CD14-positive monocyte (primary cell): ENCODE results near the gene KRT85. TPM values are rescaled to one million over a fixed set of nuclear protein-coding genes. Genes with fewer than 3 reads are reported as not detected.

Experiments
- DNase-seq, 3 donors: peaks; one replicate each; pipeline ENCODE4 v3.0.0-alpha.2; 2011 to 2022
- H2AFZ ChIP-seq: 2 replicates; pipeline ENCODE4 v1.6.0; 2012; ENCODE audit warnings: mild to moderate bottlenecking, low read depth, low read length, inconsistent platforms; ENCODE audit not compliant: insufficient read depth, poor library complexity, severe bottlenecking
- H3K27ac ChIP-seq, 2 donors: 1 replicate in 1 of 2; 2 replicates in 1 of 2; pipeline ENCODE4 v1.5.1; 2012 to 2013; ENCODE audit warnings: low read length in 2 of 2, control low read depth in 1 of 2, inconsistent platforms in 1 of 2, low read depth in 1 of 2, mild to moderate bottlenecking in 1 of 2
- H3K27me3 ChIP-seq, 2 donors: one replicate each; pipeline versions ENCODE4 v1.6.0 to v1.6.1; 2011 to 2013; ENCODE audit warnings: low read length in 2 of 2; ENCODE audit not compliant: control insufficient read depth in 2 of 2, insufficient read depth in 2 of 2
- H3K36me3 ChIP-seq, 2 donors: replicated peaks in 1 of 2; 1 replicate in 1 of 2; 2 replicates in 1 of 2; pipeline versions ENCODE4 v1.5.1 to v1.6.1; 2012 to 2013; ENCODE audit warnings: low read length in 2 of 2, control low read depth in 1 of 2, inconsistent platforms in 1 of 2, mild to moderate bottlenecking in 1 of 2; ENCODE audit not compliant: insufficient read depth in 2 of 2, control insufficient read depth in 1 of 2
- H3K4me1 ChIP-seq, 2 donors: 1 replicate in 1 of 2; 2 replicates in 1 of 2; pipeline versions ENCODE4 v1.5.1 to v1.6.1; 2012 to 2013; ENCODE audit warnings: low read length in 2 of 2, control low read depth in 1 of 2, inconsistent platforms in 1 of 2, mild to moderate bottlenecking in 1 of 2, moderate library complexity in 1 of 2; ENCODE audit not compliant: insufficient read depth in 2 of 2, control insufficient read depth in 1 of 2
- H3K4me2 ChIP-seq: replicated peaks from 2 replicates; pipeline ENCODE3; 2012; ENCODE audit warnings: low read length, moderate library complexity, mild to moderate bottlenecking; ENCODE audit not compliant: poor library complexity, severe bottlenecking; ENCODE audit errors: extremely low read depth
- H3K4me3 ChIP-seq, 3 experiments: fragments of 200-600 bp in 1 of 3; sonication (generic) in 1 of 3; replicated peaks in 1 of 3; 1 replicate in 2 of 3; 2 replicates in 1 of 3; pipeline ENCODE4 v1.5.1; 2011 to 2013; ENCODE audit warnings: low read length in 3 of 3, mild to moderate bottlenecking in 3 of 3, control low read depth in 2 of 3, low read depth in 2 of 3, inconsistent platforms in 1 of 3, moderate library complexity in 1 of 3
- H3K79me2 ChIP-seq: 2 replicates; pipeline ENCODE4 v1.6.0; 2012; ENCODE audit warnings: mild to moderate bottlenecking, control low read depth, inconsistent platforms, low read length, moderate library complexity; ENCODE audit not compliant: insufficient read depth
- H3K9ac ChIP-seq: 2 replicates; pipeline ENCODE4 v1.6.0; 2017; ENCODE audit warnings: low read length, mild to moderate bottlenecking; ENCODE audit not compliant: insufficient read depth, poor library complexity, severe bottlenecking
- H3K9me3 ChIP-seq, 2 donors: replicated peaks in 1 of 2; 1 replicate in 1 of 2; 2 replicates in 1 of 2; pipeline versions ENCODE4 v1.5.1 to v1.6.1; 2012 to 2013; ENCODE audit warnings: low read length in 2 of 2, control low read depth in 1 of 2; ENCODE audit not compliant: control insufficient read depth in 1 of 2, insufficient read depth in 1 of 2
- H4K20me1 ChIP-seq: 2 replicates; pipeline ENCODE4 v1.6.0; 2012; ENCODE audit warnings: mild to moderate bottlenecking, low read length, control low read depth, moderate library complexity; ENCODE audit not compliant: insufficient read depth
- H3K27ac Mint-ChIP-seq, 7 donors: one replicate each; pipeline ENCODE4 v1.8.0; 2020; ENCODE audit warnings: mild to moderate bottlenecking in 7 of 7, mixed read lengths in 7 of 7, moderate library complexity in 6 of 7, inconsistent platforms in 2 of 7
- H3K27me3 Mint-ChIP-seq, 3 donors: one replicate each; pipeline ENCODE4 v1.8.0; 2021 to 2022; ENCODE audit warnings: low read depth in 3 of 3, mild to moderate bottlenecking in 3 of 3, mixed read lengths in 3 of 3, moderate library complexity in 3 of 3, inconsistent platforms in 1 of 3
- H3K36me3 Mint-ChIP-seq, 2 donors: one replicate each; pipeline ENCODE4 v1.8.0; 2020; ENCODE audit warnings: mixed read lengths in 2 of 2, inconsistent platforms in 1 of 2, mild to moderate bottlenecking in 1 of 2
- H3K4me1 Mint-ChIP-seq: one replicate; pipeline ENCODE4 v1.8.0; 2020; ENCODE audit warnings: mild to moderate bottlenecking, mixed read lengths
- H3K4me3 Mint-ChIP-seq, 2 donors: one replicate each; pipeline ENCODE4 v1.8.0; 2020; ENCODE audit warnings: mild to moderate bottlenecking in 2 of 2, mixed read lengths in 2 of 2, moderate library complexity in 1 of 2
- H3K9me3 Mint-ChIP-seq, 7 donors: one replicate each; pipeline ENCODE4 v1.8.0; 2020 to 2022; ENCODE audit warnings: mixed read lengths in 7 of 7, mild to moderate bottlenecking in 6 of 7, moderate library complexity in 6 of 7, inconsistent platforms in 2 of 7
- WGBS: methylation state at CpG from one replicate; pipeline ENCODE4 v1.1.5; 2013; ENCODE audit warnings: missing lambda C conversion rate; ENCODE audit not compliant: insufficient coverage; 5-methylcytosine and 5-hydroxymethylcytosine counted together
- intact Hi-C, 2 donors: fragments of 100-400 bp; cut with micrococcal nuclease; formaldehyde crosslinking; loops; one replicate each; pipeline versions ENCODE4 v1.15.0 to v1.15.1; 2023
- polyA plus RNA-seq, 3 donors: library from polyadenylated mRNA; depleted of rRNA in 1 of 3; unstranded in 2 of 3; stranded (reverse) in 1 of 3; fragments of 300-500 nt in 2 of 3; fragments of >200 nt in 1 of 3; fragmentation: Illumina TruSeq in 2 of 3; gene quantifications; 1 replicate in 2 of 3; 2 replicates in 1 of 3; pipeline ENCODE4 v1.2.3, GENCODE V29; 2012 to 2021
- TF ChIP-seq, protein P1 (sequence below): fragments of 200-600 bp; IDR thresholded peaks from one replicate; pipeline ENCODE4 v1.8.0; 2022; ENCODE audit warnings: antibody characterized with exemption, mild to moderate bottlenecking

Gene KRT85
- polyA plus RNA-seq, 3 donors = not detected

- peaks cover 6 to 9% of the 10 kb centered on the region in 2 donors for H3K4me1 ChIP-seq
- peaks cover 9% of the 10 kb centered on the region for H3K4me1 Mint-ChIP-seq
- peaks cover 35 to 56% of the 10 kb centered on the region in 2 donors for H3K27me3 ChIP-seq
- TF ChIP-seq, protein P1, sequence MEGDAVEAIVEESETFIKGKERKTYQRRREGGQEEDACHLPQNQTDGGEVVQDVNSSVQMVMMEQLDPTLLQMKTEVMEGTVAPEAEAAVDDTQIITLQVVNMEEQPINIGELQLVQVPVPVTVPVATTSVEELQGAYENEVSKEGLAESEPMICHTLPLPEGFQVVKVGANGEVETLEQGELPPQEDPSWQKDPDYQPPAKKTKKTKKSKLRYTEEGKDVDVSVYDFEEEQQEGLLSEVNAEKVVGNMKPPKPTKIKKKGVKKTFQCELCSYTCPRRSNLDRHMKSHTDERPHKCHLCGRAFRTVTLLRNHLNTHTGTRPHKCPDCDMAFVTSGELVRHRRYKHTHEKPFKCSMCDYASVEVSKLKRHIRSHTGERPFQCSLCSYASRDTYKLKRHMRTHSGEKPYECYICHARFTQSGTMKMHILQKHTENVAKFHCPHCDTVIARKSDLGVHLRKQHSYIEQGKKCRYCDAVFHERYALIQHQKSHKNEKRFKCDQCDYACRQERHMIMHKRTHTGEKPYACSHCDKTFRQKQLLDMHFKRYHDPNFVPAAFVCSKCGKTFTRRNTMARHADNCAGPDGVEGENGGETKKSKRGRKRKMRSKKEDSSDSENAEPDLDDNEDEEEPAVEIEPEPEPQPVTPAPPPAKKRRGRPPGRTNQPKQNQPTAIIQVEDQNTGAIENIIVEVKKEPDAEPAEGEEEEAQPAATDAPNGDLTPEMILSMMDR = no peak
- intact Hi-C loops = no loop called here
- no peak overlapping the region for H3K9ac ChIP-seq
- no peak overlapping the region for H3K4me3 ChIP-seq
- no peaks in the 10 kb centered on the region for H3K36me3 ChIP-seq
- H3K79me2 ChIP-seq = no peaks in the 10 kb centered on the region
- 88% methylated on average over 2 of the region's 4 CpGs for WGBS
- H3K4me3 Mint-ChIP-seq = no peak overlapping the region
- no peak overlapping the region for H3K27ac Mint-ChIP-seq
- H3K9me3 Mint-ChIP-seq = peaks cover 0 to 4% (median 0%) of the 10 kb centered on the region in 7 donors
- peaks cover 0 to 5% of the 10 kb centered on the region in 2 donors for H3K9me3 ChIP-seq
- H3K27me3 Mint-ChIP-seq = peaks cover 54 to 66% (median 59%) of the 10 kb centered on the region in 3 donors
- H3K36me3 Mint-ChIP-seq = no peaks in the 10 kb centered on the region
- H3K27ac ChIP-seq = no peak overlapping the region
- no peak overlapping the region for H2AFZ ChIP-seq
- DNase-seq = no peak
- no peaks in the 10 kb centered on the region for H4K20me1 ChIP-seq
- H3K4me2 ChIP-seq = no peak overlapping the region
Observed at GRCh38 chr12:52312086-52312485, 55.2 kb downstream of the KRT85 start.

DNA sequence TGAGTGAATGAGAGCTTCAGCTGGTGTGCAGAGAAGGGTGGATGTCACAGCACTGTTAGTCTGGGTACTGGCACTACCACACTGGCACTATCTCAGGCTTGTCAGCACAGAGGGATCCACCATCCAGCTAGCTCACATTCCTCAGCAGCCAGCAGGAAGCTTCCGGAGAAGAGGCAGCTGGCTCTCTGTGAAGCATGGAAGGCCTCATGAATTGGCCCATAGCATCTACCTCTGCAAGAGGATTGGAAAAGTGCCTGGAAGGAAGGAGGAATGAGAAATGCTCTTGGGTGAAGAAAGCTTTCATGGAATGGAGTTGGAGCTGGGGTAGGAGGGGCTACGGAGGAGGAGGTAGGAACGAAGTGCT lies 56.0 kb downstream of the KRT85 start:
- Histone ChIP-seq H3K4me3 (no peak overlapping the region), H3K4me1 (peaks cover 6 to 9% of the 10 kb centered on the region in 2 donors), H3K9me3 (peaks cover 0 to 5% of the 10 kb centered on the region in 2 donors), H2AFZ (no peak overlapping the region), H3K27ac (no peak overlapping the region), H3K79me2 (no peaks in the 10 kb centered on the region), H4K20me1 (no peaks in the 10 kb centered on the region), H3K9ac (no peak overlapping the region), H3K27me3 (peaks cover 41 to 64% of the 10 kb centered on the region in 2 donors), H3K4me2 (no peak overlapping the region), H3K36me3 (no peaks in the 10 kb centered on the region)
- WGBS = 100% methylated on average over 1 of the region's 3 CpGs
- intact Hi-C loops = no loop called here
- Mint-ChIP-seq H3K4me3 (no peak overlapping the region), H3K27me3 (peaks cover 62 to 75% (median 64%) of the 10 kb centered on the region in 3 donors), H3K4me1 (peaks cover 9% of the 10 kb centered on the region), H3K36me3 (no peaks in the 10 kb centered on the region), H3K27ac (no peak overlapping the region), H3K9me3 (peaks cover 0 to 5% (median 0%) of the 10 kb centered on the region in 7 donors)
- TF ChIP-seq, protein P1 = no peak
- no peak for DNase-seq
